GM12891 (cell line): ENCODE data around the gene ZNF705A.
"Not testable (repeated sequence)": the region's sequence is repeated elsewhere in the genome, so short reads cannot be mapped to it uniquely, and the experiment has no call there.

Experiments used
- POLR2A ChIP-seq: IDR thresholded peaks from 2 replicates; pipeline ENCODE4 v1.6.1; 2011; ENCODE audit warnings: low read depth, low read length, control low read depth
- POLR2AphosphoS5 ChIP-seq: IDR thresholded peaks from 2 replicates; pipeline ENCODE4 v1.6.1; 2011; ENCODE audit warnings: low read depth, low read length, control low read depth
- SPI1 ChIP-seq: IDR thresholded peaks from 2 replicates; pipeline ENCODE4 v1.6.1; 2011; ENCODE audit warnings: low read depth, low read length, control low read depth
- TAF1 ChIP-seq: IDR thresholded peaks from 2 replicates; pipeline ENCODE4 v1.6.1; 2011; ENCODE audit warnings: low read depth, low read length, control low read depth

- TF ChIP-seq TAF1, POLR2A, POLR2AphosphoS5, SPI1: not testable (repeated sequence)
These were observed 66.8 kb downstream of the ZNF705A start for GRCh38 chr12:8223646-8224045.
